ENCODE data around the gene EFNB3.

DNA sequence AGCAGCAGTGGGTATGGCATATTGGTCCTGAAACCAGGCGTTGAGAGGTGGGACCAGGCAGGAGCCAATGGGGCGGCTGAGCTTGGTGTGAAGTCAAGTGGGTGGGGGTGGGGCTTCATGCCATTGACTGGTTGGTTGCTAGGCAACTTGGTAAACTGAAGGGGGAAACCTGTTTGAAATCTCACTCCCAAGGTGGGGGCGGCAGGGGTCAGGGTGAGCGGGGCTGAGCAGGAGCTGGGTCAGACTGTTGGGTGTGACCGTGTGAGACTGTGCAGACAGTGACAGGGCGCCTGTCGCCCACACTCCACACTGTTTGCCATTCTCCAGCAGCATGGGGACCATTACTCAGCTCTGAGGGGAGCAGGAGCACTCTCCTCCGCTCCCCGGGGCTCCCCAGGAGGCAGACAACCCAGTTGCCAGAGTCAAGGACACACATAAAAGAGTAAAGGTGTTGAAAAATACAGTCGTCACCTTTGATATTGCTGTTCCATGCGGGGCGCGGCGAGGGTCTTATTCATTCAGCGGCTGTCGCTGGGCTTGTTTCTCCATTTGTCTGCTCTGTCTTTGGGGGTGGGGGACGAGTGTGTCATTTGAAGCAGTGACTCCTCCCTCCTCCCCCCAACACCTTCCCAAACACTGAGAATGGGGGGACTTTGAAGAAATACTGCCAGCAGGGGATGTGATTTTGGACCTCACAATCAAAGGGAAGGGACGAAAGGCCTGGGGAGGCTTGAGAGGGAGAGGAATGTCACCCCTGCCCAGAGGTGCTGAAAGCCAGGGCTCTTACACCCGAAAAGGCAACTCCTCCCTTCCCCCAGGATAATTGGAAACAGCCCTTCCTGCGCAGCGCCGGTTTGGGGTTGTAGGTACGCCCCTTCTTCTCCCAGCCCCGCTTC, 1.2 kb upstream of the EFNB3 start:
- TF ChIP-seq PHF8 (CRISPR knock-in tag; IDR thresholded peaks at IDR 0.05) (no peak), CEBPB (IDR thresholded peaks at IDR 0.05; ENCODE audit: borderline replicate concordance, low read depth, low read length) (no peak), SMAD3 (CRISPR knock-in tag; IDR thresholded peaks at IDR 0.05) (no peak), ZNF30 (CRISPR knock-in tag; IDR thresholded peaks at IDR 0.05) (no peak), ZNF614 (CRISPR knock-in tag; IDR thresholded peaks at IDR 0.05; ENCODE audit: borderline replicate concordance) (no peak), FOXK1 (CRISPR knock-in tag; IDR thresholded peaks at IDR 0.05; ENCODE audit: borderline replicate concordance, low read depth) (no peak), MEIS2 (CRISPR knock-in tag; IDR thresholded peaks at IDR 0.05) (no peak), ZNF780A (CRISPR knock-in tag; IDR thresholded peaks at IDR 0.05) (no peak), U2AF2 (IDR thresholded peaks at IDR 0.05; ENCODE audit: low read depth, low read length) (no peak), ZNF138 (CRISPR knock-in tag; IDR thresholded peaks at IDR 0.05; ENCODE audit: low read depth) (no peak), MAFG (CRISPR knock-in tag; IDR thresholded peaks at IDR 0.05) (no peak), POLR2AphosphoS5 (IDR thresholded peaks at IDR 0.05; ENCODE audit: low read depth, low read length) (no peak)
- TF ChIP-seq, protein P1, sequence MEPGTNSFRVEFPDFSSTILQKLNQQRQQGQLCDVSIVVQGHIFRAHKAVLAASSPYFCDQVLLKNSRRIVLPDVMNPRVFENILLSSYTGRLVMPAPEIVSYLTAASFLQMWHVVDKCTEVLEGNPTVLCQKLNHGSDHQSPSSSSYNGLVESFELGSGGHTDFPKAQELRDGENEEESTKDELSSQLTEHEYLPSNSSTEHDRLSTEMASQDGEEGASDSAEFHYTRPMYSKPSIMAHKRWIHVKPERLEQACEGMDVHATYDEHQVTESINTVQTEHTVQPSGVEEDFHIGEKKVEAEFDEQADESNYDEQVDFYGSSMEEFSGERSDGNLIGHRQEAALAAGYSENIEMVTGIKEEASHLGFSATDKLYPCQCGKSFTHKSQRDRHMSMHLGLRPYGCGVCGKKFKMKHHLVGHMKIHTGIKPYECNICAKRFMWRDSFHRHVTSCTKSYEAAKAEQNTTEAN (CRISPR knock-in tag; conservative IDR thresholded peaks at IDR 0.05), result no peak
- TF ChIP-seq, protein P2, sequence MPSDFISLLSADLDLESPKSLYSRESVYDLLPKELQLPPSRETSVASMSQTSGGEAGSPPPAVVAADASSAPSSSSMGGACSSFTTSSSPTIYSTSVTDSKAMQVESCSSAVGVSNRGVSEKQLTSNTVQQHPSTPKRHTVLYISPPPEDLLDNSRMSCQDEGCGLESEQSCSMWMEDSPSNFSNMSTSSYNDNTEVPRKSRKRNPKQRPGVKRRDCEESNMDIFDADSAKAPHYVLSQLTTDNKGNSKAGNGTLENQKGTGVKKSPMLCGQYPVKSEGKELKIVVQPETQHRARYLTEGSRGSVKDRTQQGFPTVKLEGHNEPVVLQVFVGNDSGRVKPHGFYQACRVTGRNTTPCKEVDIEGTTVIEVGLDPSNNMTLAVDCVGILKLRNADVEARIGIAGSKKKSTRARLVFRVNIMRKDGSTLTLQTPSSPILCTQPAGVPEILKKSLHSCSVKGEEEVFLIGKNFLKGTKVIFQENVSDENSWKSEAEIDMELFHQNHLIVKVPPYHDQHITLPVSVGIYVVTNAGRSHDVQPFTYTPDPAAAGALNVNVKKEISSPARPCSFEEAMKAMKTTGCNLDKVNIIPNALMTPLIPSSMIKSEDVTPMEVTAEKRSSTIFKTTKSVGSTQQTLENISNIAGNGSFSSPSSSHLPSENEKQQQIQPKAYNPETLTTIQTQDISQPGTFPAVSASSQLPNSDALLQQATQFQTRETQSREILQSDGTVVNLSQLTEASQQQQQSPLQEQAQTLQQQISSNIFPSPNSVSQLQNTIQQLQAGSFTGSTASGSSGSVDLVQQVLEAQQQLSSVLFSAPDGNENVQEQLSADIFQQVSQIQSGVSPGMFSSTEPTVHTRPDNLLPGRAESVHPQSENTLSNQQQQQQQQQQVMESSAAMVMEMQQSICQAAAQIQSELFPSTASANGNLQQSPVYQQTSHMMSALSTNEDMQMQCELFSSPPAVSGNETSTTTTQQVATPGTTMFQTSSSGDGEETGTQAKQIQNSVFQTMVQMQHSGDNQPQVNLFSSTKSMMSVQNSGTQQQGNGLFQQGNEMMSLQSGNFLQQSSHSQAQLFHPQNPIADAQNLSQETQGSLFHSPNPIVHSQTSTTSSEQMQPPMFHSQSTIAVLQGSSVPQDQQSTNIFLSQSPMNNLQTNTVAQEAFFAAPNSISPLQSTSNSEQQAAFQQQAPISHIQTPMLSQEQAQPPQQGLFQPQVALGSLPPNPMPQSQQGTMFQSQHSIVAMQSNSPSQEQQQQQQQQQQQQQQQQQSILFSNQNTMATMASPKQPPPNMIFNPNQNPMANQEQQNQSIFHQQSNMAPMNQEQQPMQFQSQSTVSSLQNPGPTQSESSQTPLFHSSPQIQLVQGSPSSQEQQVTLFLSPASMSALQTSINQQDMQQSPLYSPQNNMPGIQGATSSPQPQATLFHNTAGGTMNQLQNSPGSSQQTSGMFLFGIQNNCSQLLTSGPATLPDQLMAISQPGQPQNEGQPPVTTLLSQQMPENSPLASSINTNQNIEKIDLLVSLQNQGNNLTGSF (CRISPR knock-in tag; IDR thresholded peaks at IDR 0.05), result no peak

Measured in HepG2 (cell line).